HG03064 (cell line): Measurements from ENCODE around the gene UNC45A.
"Not testable (repeated sequence)": the region's sequence is repeated elsewhere in the genome, so short reads cannot be mapped to it uniquely, and the experiment has no call there.

Source experiments
- ATAC-seq: cut with Tn5 transposase; IDR thresholded peaks from one replicate; pipeline ENCODE4 v1.9.1; 2021; ENCODE audit warnings: low read depth; ENCODE audit not compliant: unreplicated experiment

The UNC45A gene

GRCh38 chr15:90903733-90904536 lies 31.1 kb upstream of the UNC45A start:
- no peak for ATAC-seq

GRCh38 chr15:90904746-90905145 lies 30.3 kb upstream of the UNC45A start:
- ATAC-seq, result no peak

- no peak for ATAC-seq
Measured at GRCh38 chr15:90905306-90906180, 29.5 kb upstream of the UNC45A start.

- ATAC-seq, result no peak
Measured at GRCh38 chr15:90906181-90906849, 28.8 kb upstream of the UNC45A start.

GRCh38 chr15:90907051-90907660 lies 27.9 kb upstream of the UNC45A start:
- no peak for ATAC-seq

- no peak for ATAC-seq
Measured at GRCh38 chr15:90907838-90908507, 27.1 kb upstream of the UNC45A start.

GRCh38 chr15:90909449-90909848 lies 25.6 kb upstream of the UNC45A start:
- ATAC-seq, result not testable (repeated sequence)

- ATAC-seq, result no peak
Measured at GRCh38 chr15:90909976-90910375, 25.1 kb upstream of the UNC45A start.

GRCh38 chr15:90910441-90911301 lies 24.4 kb upstream of the UNC45A start:
- no peak for ATAC-seq

GRCh38 chr15:90911302-90911623 lies 23.8 kb upstream of the UNC45A start:
- ATAC-seq, result no peak

GRCh38 chr15:90911906-90912769 lies 22.9 kb upstream of the UNC45A start:
- no peak for ATAC-seq

- no peak for ATAC-seq
Measured at GRCh38 chr15:90912770-90913075, 22.4 kb upstream of the UNC45A start.

- no peak for ATAC-seq
Measured at GRCh38 chr15:90913398-90913944, 21.6 kb upstream of the UNC45A start.

- ATAC-seq, result no peak
Measured at GRCh38 chr15:90914305-90915080, 20.6 kb upstream of the UNC45A start.

GRCh38 chr15:90915216-90915807 lies 19.8 kb upstream of the UNC45A start:
- ATAC-seq, result no peak

- no peak for ATAC-seq
Measured at GRCh38 chr15:90915808-90916440, 19.2 kb upstream of the UNC45A start.

GRCh38 chr15:90916461-90916860 lies 18.6 kb upstream of the UNC45A start:
- ATAC-seq, result no peak
